Panc1 (cell line): ENCODE results near the gene SLC5A2. TPM values are rescaled to one million over a fixed set of nuclear protein-coding genes. Genes with fewer than 3 reads are reported as not detected.

Experiments
- ATAC-seq: fragments of 200-7000 bp; cut with Tn5 transposase; 2 replicates; pipeline ENCODE4 v1.9.1; 2020; ENCODE audit warnings: mild to moderate bottlenecking, moderate library complexity
- BruUV-seq: library from RNA; stranded (reverse); fragments of 400-500 nt; replicated peaks from 2 replicates; lab custom pipeline; 2021; lab: Mats Ljungman, UMichigan
- CTCF ChIA-PET: fragments of 300-600 bp; sonication (Branson Sonifier 250); formaldehyde crosslinking; loops from one replicate; lab custom pipeline; 2022; ENCODE audit warnings: antibody characterized with exemption; lab: Charles Lee
- POLR2A ChIA-PET: fragments of 300-600 bp; sonication (Branson Sonifier 250); formaldehyde crosslinking; loops from one replicate; lab custom pipeline; 2022; ENCODE audit warnings: antibody characterized with exemption; lab: Charles Lee
- DNase-seq: peaks from one replicate; pipeline ENCODE4 v3.0.0-alpha.2; 2010; ENCODE audit warnings: low read depth, low spot score
- H3K27ac ChIP-seq: 2 replicates; pipeline ENCODE4 v1.5.1; 2011; ENCODE audit warnings: mild to moderate bottlenecking, low read length, inconsistent platforms
- H3K27me3 ChIP-seq: fragments of 200-500 bp; sonication (Bioruptor generic); 2 replicates; pipeline ENCODE4 v1.6.0; 2014; ENCODE audit warnings: low read length, inconsistent platforms; ENCODE audit not compliant: control insufficient read depth, insufficient read depth
- H3K36me3 ChIP-seq: fragments of 200-500 bp; sonication (Bioruptor generic); 2 replicates; pipeline ENCODE4 v1.5.1; 2014; ENCODE audit warnings: inconsistent platforms, mild to moderate bottlenecking, low read length, moderate library complexity; ENCODE audit not compliant: control insufficient read depth, insufficient read depth
- H3K4me1 ChIP-seq: 2 replicates; pipeline ENCODE4 v1.5.1; 2011; ENCODE audit warnings: inconsistent platforms, mild to moderate bottlenecking, low read length, moderate library complexity; ENCODE audit not compliant: control insufficient read depth, insufficient read depth
- H3K4me3 ChIP-seq, 2 experiments: 2 replicates each; pipeline ENCODE4 v1.5.1; 2011 to 2012; ENCODE audit warnings: low read depth in 2 of 2, low read length in 2 of 2, mild to moderate bottlenecking in 2 of 2, inconsistent platforms in 1 of 2, moderate library complexity in 1 of 2
- H3K9me3 ChIP-seq: fragments of 200-500 bp; sonication (Bioruptor generic); 2 replicates; pipeline ENCODE4 v1.5.1; 2014; ENCODE audit warnings: low read depth, mild to moderate bottlenecking, inconsistent platforms, low read length, moderate library complexity; ENCODE audit not compliant: control insufficient read depth, insufficient read depth
- CTCF ChIP-seq: fragments of 450-650 bp; IDR thresholded peaks from 2 replicates; pipeline ENCODE4 v1.5.1; 2017; ENCODE audit warnings: mild to moderate bottlenecking
- POLR2AphosphoS5 ChIP-seq: IDR thresholded peaks from 2 replicates; pipeline ENCODE4 v1.6.1; 2012; ENCODE audit warnings: mild to moderate bottlenecking, low read depth, low read length, moderate library complexity
- REST ChIP-seq, 2 experiments: IDR thresholded peaks; 2 replicates each; pipeline ENCODE4 v1.6.1; 2011 to 2012; ENCODE audit warnings: low read depth in 2 of 2, control low read depth in 1 of 2, low read length in 1 of 2, mild to moderate bottlenecking in 1 of 2, moderate library complexity in 1 of 2; ENCODE audit not compliant: insufficient read depth in 1 of 2
- SIN3A ChIP-seq: IDR thresholded peaks from 2 replicates; pipeline ENCODE4 v1.6.1; 2012; ENCODE audit warnings: low read depth, mild to moderate bottlenecking, low read length, moderate library complexity, borderline replicate concordance; ENCODE audit not compliant: insufficient read depth
- TCF7L2 ChIP-seq: IDR thresholded peaks from 2 replicates; pipeline ENCODE4 v1.6.1; 2011; ENCODE audit warnings: mild to moderate bottlenecking, low read depth, low read length, inconsistent platforms
- in situ Hi-C: cut with HindIII; loops from 2 replicates; pipeline ENCODE4 v1.10.0; 2016; ENCODE audit warnings: low sequenced_read_pairs, low pct_unique_long_range_greater_than_20kb
- intact Hi-C: fragments of 100-400 bp; cut with micrococcal nuclease; formaldehyde crosslinking; loops from one replicate; pipeline ENCODE4 v1.10.0; 2022; ENCODE audit not compliant: unreplicated experiment
- total RNA-seq: library from RNA; stranded (reverse); gene quantifications from one replicate; pipeline ENCODE4 v1.2.1, GENCODE V29; 2021; ENCODE audit not compliant: unreplicated experiment

The SLC5A2 gene
- total RNA-seq, 1 experiment from 2014 or later: 0.15 TPM

- no peak for TF ChIP-seq CTCF
- TF ChIP-seq POLR2AphosphoS5: no peak
- no peak for TF ChIP-seq TCF7L2
- no peak for TF ChIP-seq REST (IDR thresholded peaks at IDR 0.05; ENCODE audit: insufficient read depth in 1 of 2, low read depth in 2 of 2, low read length in 1 of 2)
- TF ChIP-seq SIN3A: no peak
- no peaks in the 10 kb centered on the region for H3K27me3 ChIP-seq
- peaks cover 8% of the 10 kb centered on the region; the same call in 1 of the 2 replicates for H3K4me1 ChIP-seq
- DNase-seq (no peak), ATAC-seq (no peak)
- in situ Hi-C loops: no loop called here
- no TSS peak for BruUV-seq
- ChIA-PET CTCF (no interaction called here), POLR2A (no interaction called here)
- H3K27ac ChIP-seq: no peak overlapping the region
- no peak overlapping the region for H3K4me3 ChIP-seq
- intact Hi-C loops: loop anchor here (5.0 kb wide), 2 partner anchors 52 to 222 kb away; partner anchors contain the start of gene AHSP
- no peaks in the 10 kb centered on the region for H3K9me3 ChIP-seq
- peaks cover 3% of the 10 kb centered on the region; the same call in 1 of the 2 replicates for H3K36me3 ChIP-seq
Observed at GRCh38 chr16:31474773-31475738, 7.9 kb upstream of the SLC5A2 start.

GRCh38 chr16:31475946-31476302 lies 7.0 kb upstream of the SLC5A2 start:
- BruUV-seq: no TSS peak
- POLR2A ChIA-PET: no interaction called here
- Histone ChIP-seq H3K27ac (no peak overlapping the region), H3K4me3 (no peak overlapping the region), H3K27me3 (no peaks in the 10 kb centered on the region), H3K36me3 (peaks cover 3% of the 10 kb centered on the region; the same call in 1 of the 2 replicates), H3K9me3 (no peaks in the 10 kb centered on the region), H3K4me1 (peaks cover 8% of the 10 kb centered on the region; the same call in 1 of the 2 replicates)
- intact Hi-C loops: loop anchor here (5.0 kb wide), 1 partner anchor 51 kb away; the partner anchor contains the start of gene AHSP
- CTCF ChIA-PET: no interaction called here
- DNase-seq (no peak), ATAC-seq (no peak)
- in situ Hi-C loops: no loop called here
- TF ChIP-seq CTCF (no peak), TCF7L2 (no peak)
